Measurements from ENCODE around the gene ATP6V0E2.

GRCh38 chr7:149883452-149883861 is 9.7 kb downstream of the ATP6V0E2 start:
- no peak for TF ChIP-seq YY1 (IDR thresholded peaks at IDR 0.05; ENCODE audit: insufficient read depth, insufficient read length)
- TF ChIP-seq ZNF274 (IDR thresholded peaks at IDR 0.05; ENCODE audit: low read depth, low read length): no peak
- TF ChIP-seq SUZ12 (IDR thresholded peaks at IDR 0.05; ENCODE audit: extremely low read depth, insufficient read depth, insufficient read length): no peak

Data from NT2/D1 (cell line).